ENCODE data around the gene SLC47A2. TPM values are rescaled to one million over a fixed set of nuclear protein-coding genes. Genes with fewer than 3 reads are reported as not detected.
A peak's percentile ranks its signal among the peaks of the same experiment; 100 is the strongest.

SLC47A2 gene
- total RNA-seq, 1 donor from 2014 or later: not detected

GRCh38 chr17:19733953-19734526, 17.7 kb upstream of the SLC47A2 start:
- ATAC-seq (no peak), DNase-seq (ENCODE audit: missing footprints) (peak; percentile 4)
- intact Hi-C loops (cut with DNase I): no loop called here

GRCh38 chr17:19731626-19732025, 15.2 kb upstream of the SLC47A2 start:
- intact Hi-C loops (cut with DNase I): no loop called here
- DNase-seq (ENCODE audit: missing footprints): peak; percentile 23
- no peak for ATAC-seq

- peak; percentile 70 for DNase-seq (ENCODE audit: missing footprints)
- no peak for ATAC-seq
- intact Hi-C loops (cut with DNase I): no loop called here
Observed at GRCh38 chr17:19730843-19731242, 14.5 kb upstream of the SLC47A2 start.

GRCh38 chr17:19729900-19730299, 13.5 kb upstream of the SLC47A2 start:
- peak; percentile 60 for DNase-seq (ENCODE audit: missing footprints)
- no peak for ATAC-seq
- intact Hi-C loops (cut with DNase I): loop anchor here (5.0 kb wide), 1 partner anchor 58 kb away; no protein-coding TSS in a partner anchor

- intact Hi-C loops (cut with DNase I): loop anchor here (5.0 kb wide), 1 partner anchor 56 kb away; no protein-coding TSS in a partner anchor
- ATAC-seq: peak; percentile 81
- DNase-seq (ENCODE audit: missing footprints): peak; percentile 95
Observed at GRCh38 chr17:19728084-19728495, 11.7 kb upstream of the SLC47A2 start.

- ATAC-seq (peak; percentile 85), DNase-seq (ENCODE audit: missing footprints) (no peak)
- intact Hi-C loops (cut with DNase I): loop anchor here (5.0 kb wide), 1 partner anchor 55 kb away; no protein-coding TSS in a partner anchor
Observed at GRCh38 chr17:19727501-19728078, 11.2 kb upstream of the SLC47A2 start.

- ATAC-seq (peak; percentile 9), DNase-seq (ENCODE audit: missing footprints) (no peak)
- intact Hi-C loops (cut with DNase I): loop anchor here (5.0 kb wide), 1 partner anchor 55 kb away; no protein-coding TSS in a partner anchor
Observed at GRCh38 chr17:19726631-19727376, 10.4 kb upstream of the SLC47A2 start.

GRCh38 chr17:19725486-19725885, 9.1 kb upstream of the SLC47A2 start:
- intact Hi-C loops (cut with DNase I): loop anchor here (5.0 kb wide), 1 partner anchor 53 kb away; no protein-coding TSS in a partner anchor
- ATAC-seq (no peak), DNase-seq (ENCODE audit: missing footprints) (no peak)

GRCh38 chr17:19724501-19725420, 8.4 kb upstream of the SLC47A2 start:
- peak; percentile 90 for DNase-seq (ENCODE audit: missing footprints)
- ATAC-seq: no peak
- intact Hi-C loops (cut with DNase I): loop anchor here (5.0 kb wide), 1 partner anchor 52 kb away; no protein-coding TSS in a partner anchor

GRCh38 chr17:19723964-19724363, 7.6 kb upstream of the SLC47A2 start:
- intact Hi-C loops (cut with DNase I): no loop called here
- DNase-seq (ENCODE audit: missing footprints): no peak

GRCh38 chr17:19720631-19721426, 4.4 kb upstream of the SLC47A2 start:
- peak; percentile 56 for DNase-seq (ENCODE audit: missing footprints)
- intact Hi-C loops (cut with DNase I): no loop called here

More at GRCh38 chr17:19723964-19724363, 7.6 kb upstream of the SLC47A2 start:
- ATAC-seq: no peak

GRCh38 chr17:19720210-19720475, 3.8 kb upstream of the SLC47A2 start:
- ATAC-seq (no peak), DNase-seq (ENCODE audit: missing footprints) (no peak)
- intact Hi-C loops (cut with DNase I): no loop called here

More at GRCh38 chr17:19720631-19721426, 4.4 kb upstream of the SLC47A2 start:
- ATAC-seq: no peak

GRCh38 chr17:19719355-19720209, 3.2 kb upstream of the SLC47A2 start:
- intact Hi-C loops (cut with DNase I): no loop called here
- ATAC-seq (no peak), DNase-seq (ENCODE audit: missing footprints) (peak; percentile 39)

- intact Hi-C loops (cut with DNase I): no loop called here
- no peak for ATAC-seq
Observed at GRCh38 chr17:19718613-19719354, 2.4 kb upstream of the SLC47A2 start.

GRCh38 chr17:19718041-19718612, 1.7 kb upstream of the SLC47A2 start:
- DNase-seq (ENCODE audit: missing footprints): peak; percentile 34
- intact Hi-C loops (cut with DNase I): no loop called here
- ATAC-seq: no peak

More at GRCh38 chr17:19718613-19719354, 2.4 kb upstream of the SLC47A2 start:
- peak; percentile 34 for DNase-seq (ENCODE audit: missing footprints)

GRCh38 chr17:19717411-19717908, 1.1 kb upstream of the SLC47A2 start:
- DNase-seq (ENCODE audit: missing footprints) (no peak), ATAC-seq (no peak)
- intact Hi-C loops (cut with DNase I): no loop called here

All from Right ventricle myocardium inferior (tissue), 1 donor.